ENCODE measurements around the gene ASAP3. TPM values are rescaled to one million over a fixed set of nuclear protein-coding genes. Genes with fewer than 3 reads are reported as not detected.

Gene ASAP3
- total and polyA plus RNA-seq, 9 of the 15 experiments (the other 6 are each of a cell fraction or from before 2014, with no cell fraction given): 1.7 to 31.2 (median 17.4) TPM

- TF ChIP-seq ARID4B (CRISPR knock-in tag; IDR thresholded peaks at IDR 0.05) (no peak; the same call in 1 of the 2 replicates), TCF7 (IDR thresholded peaks at IDR 0.05; ENCODE audit: borderline replicate concordance) (no peak), CBX8 (IDR thresholded peaks at IDR 0.05; ENCODE audit: borderline replicate concordance, extremely low read depth, low read depth, low read length, poor library complexity, severe bottlenecking) (no peak), SETDB1 (IDR thresholded peaks at IDR 0.05; ENCODE audit: low read length) (no peak), CEBPB (tag; IDR thresholded peaks at IDR 0.05) (peak; percentile 56; the same call in 1 of the 2 replicates), NONO (IDR thresholded peaks at IDR 0.05; ENCODE audit: low read depth in 2 of 2, low read length in 1 of 2) (no peak), RBM14 (IDR thresholded peaks at IDR 0.05; ENCODE audit: borderline replicate concordance, insufficient read depth, low read depth, low read length) (no peak), KLF13 (tag; IDR thresholded peaks at IDR 0.05; ENCODE audit: borderline replicate concordance, low read depth) (no peak), ARID1B (IDR thresholded peaks at IDR 0.05) (peak; percentile 79), STAG1 (CRISPR knock-in tag; IDR thresholded peaks at IDR 0.05; ENCODE audit: borderline replicate concordance) (no peak), ZNF512 (tag; IDR thresholded peaks at IDR 0.05) (no peak), CSDE1 (IDR thresholded peaks at IDR 0.05) (no peak), EP400 (IDR thresholded peaks at IDR 0.05) (no peak), DMBX1 (CRISPR knock-in tag; IDR thresholded peaks at IDR 0.05; ENCODE audit: borderline replicate concordance) (peak; percentile 31; the same call in 1 of the 2 replicates), TRIM24 (IDR thresholded peaks at IDR 0.05) (0 out of 4 replicates have a peak, but pooled peaks of 1 of the 2 experiments have one; percentile 12), ZBTB26 (CRISPR knock-in tag; IDR thresholded peaks at IDR 0.05) (no peak), TEAD1 (CRISPR knock-in tag; IDR thresholded peaks at IDR 0.05) (no peak), RB1 (IDR thresholded peaks at IDR 0.05; ENCODE audit: low read depth) (no peak), GATAD2A (IDR thresholded peaks at IDR 0.05) (no peak), CBFB (CRISPR knock-in tag; IDR thresholded peaks at IDR 0.05) (no peak), SNIP1 (IDR thresholded peaks at IDR 0.05; ENCODE audit: low read depth) (no peak)
Observed at GRCh38 chr1:23384312-23385058, 99.5 kb downstream of the ASAP3 start (continued).
